Ishikawa (cell line): Measurements from ENCODE around the gene PMEPA1.

ENCODE experiments used
- CEBPB ChIP-seq: IDR thresholded peaks from 2 replicates; pipeline ENCODE4 v1.6.1; 2012
- CREB1 ChIP-seq: IDR thresholded peaks from 2 replicates; pipeline ENCODE4 v1.6.1; 2012; ENCODE audit warnings: low read depth
- EGR1 ChIP-seq: IDR thresholded peaks from 2 replicates; pipeline ENCODE4 v1.6.1; 2012
- EP300 ChIP-seq: IDR thresholded peaks from 2 replicates; pipeline ENCODE4 v1.6.1; 2012; ENCODE audit warnings: borderline replicate concordance
- FOXM1 ChIP-seq: IDR thresholded peaks from 2 replicates; pipeline ENCODE4 v1.6.1; 2012; ENCODE audit warnings: low read depth, borderline replicate concordance
- NFIC ChIP-seq: IDR thresholded peaks from 2 replicates; pipeline ENCODE4 v1.6.1; 2012
- RAD21 ChIP-seq: IDR thresholded peaks from 2 replicates; pipeline ENCODE4 v1.6.1; 2012; ENCODE audit warnings: low read depth
- TAF1 ChIP-seq: IDR thresholded peaks from 2 replicates; pipeline ENCODE4 v1.6.1; 2012; ENCODE audit warnings: low read depth, mild to moderate bottlenecking
- TCF12 ChIP-seq: IDR thresholded peaks from 2 replicates; pipeline ENCODE4 v1.6.1; 2012; ENCODE audit warnings: low read depth
- TEAD4 ChIP-seq: IDR thresholded peaks from 2 replicates; pipeline ENCODE4 v1.6.1; 2012
- USF1 ChIP-seq: IDR thresholded peaks from 2 replicates; pipeline ENCODE4 v1.6.1; 2012
- YY1 ChIP-seq: IDR thresholded peaks from 2 replicates; pipeline ENCODE4 v1.6.1; 2012; ENCODE audit warnings: low read depth
- ZBTB7A ChIP-seq: IDR thresholded peaks from 2 replicates; pipeline ENCODE4 v1.6.1; 2012; ENCODE audit warnings: low read depth
- TF ChIP-seq, protein P1 (sequence below): IDR thresholded peaks from 2 replicates; pipeline ENCODE4 v1.6.1; 2012; ENCODE audit warnings: low read depth, mild to moderate bottlenecking
- TF ChIP-seq, protein P2 (sequence below): IDR thresholded peaks from 2 replicates; pipeline ENCODE4 v1.6.1; 2012

Gene PMEPA1

GRCh38 chr20:57667388-57667787, 42.4 kb downstream of the PMEPA1 start:
- TF ChIP-seq TAF1 (no peak), TCF12 (no peak), EP300 (no peak), ZBTB7A (no peak), CEBPB (no peak), CREB1 (no peak), USF1 (no peak), TEAD4 (no peak), FOXM1 (no peak), NFIC (no peak), RAD21 (no peak), YY1 (no peak), EGR1 (no peak)
- TF ChIP-seq, protein P1, sequence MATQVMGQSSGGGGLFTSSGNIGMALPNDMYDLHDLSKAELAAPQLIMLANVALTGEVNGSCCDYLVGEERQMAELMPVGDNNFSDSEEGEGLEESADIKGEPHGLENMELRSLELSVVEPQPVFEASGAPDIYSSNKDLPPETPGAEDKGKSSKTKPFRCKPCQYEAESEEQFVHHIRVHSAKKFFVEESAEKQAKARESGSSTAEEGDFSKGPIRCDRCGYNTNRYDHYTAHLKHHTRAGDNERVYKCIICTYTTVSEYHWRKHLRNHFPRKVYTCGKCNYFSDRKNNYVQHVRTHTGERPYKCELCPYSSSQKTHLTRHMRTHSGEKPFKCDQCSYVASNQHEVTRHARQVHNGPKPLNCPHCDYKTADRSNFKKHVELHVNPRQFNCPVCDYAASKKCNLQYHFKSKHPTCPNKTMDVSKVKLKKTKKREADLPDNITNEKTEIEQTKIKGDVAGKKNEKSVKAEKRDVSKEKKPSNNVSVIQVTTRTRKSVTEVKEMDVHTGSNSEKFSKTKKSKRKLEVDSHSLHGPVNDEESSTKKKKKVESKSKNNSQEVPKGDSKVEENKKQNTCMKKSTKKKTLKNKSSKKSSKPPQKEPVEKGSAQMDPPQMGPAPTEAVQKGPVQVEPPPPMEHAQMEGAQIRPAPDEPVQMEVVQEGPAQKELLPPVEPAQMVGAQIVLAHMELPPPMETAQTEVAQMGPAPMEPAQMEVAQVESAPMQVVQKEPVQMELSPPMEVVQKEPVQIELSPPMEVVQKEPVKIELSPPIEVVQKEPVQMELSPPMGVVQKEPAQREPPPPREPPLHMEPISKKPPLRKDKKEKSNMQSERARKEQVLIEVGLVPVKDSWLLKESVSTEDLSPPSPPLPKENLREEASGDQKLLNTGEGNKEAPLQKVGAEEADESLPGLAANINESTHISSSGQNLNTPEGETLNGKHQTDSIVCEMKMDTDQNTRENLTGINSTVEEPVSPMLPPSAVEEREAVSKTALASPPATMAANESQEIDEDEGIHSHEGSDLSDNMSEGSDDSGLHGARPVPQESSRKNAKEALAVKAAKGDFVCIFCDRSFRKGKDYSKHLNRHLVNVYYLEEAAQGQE, result no peak
- TF ChIP-seq, protein P2, sequence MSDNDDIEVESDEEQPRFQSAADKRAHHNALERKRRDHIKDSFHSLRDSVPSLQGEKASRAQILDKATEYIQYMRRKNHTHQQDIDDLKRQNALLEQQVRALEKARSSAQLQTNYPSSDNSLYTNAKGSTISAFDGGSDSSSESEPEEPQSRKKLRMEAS, result no peak

DNA sequence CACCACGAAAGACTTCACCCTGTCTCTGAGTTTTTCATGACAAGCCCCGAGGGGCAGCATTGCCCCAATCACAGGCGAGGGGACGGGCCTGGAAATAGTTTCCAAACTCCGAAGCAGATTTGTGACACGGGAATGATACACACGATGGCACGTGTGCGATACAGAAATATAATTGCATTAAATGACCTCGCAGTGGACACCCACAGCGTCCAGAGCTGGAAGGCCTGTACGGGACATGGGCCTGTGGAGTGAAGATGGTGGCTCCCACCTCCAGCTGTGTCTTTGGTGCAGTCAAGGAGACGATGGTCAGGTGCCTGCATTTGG, 43.0 kb downstream of the PMEPA1 start:
- TF ChIP-seq EP300 (no peak), USF1 (no peak), EGR1 (no peak), TAF1 (no peak), TCF12 (no peak), NFIC (no peak), RAD21 (no peak), YY1 (no peak), CEBPB (no peak), CREB1 (no peak), FOXM1 (no peak), ZBTB7A (no peak)
- TF ChIP-seq, protein P1, result no peak
- TF ChIP-seq, protein P2, result no peak

GRCh38 chr20:57666106-57666833, 43.5 kb downstream of the PMEPA1 start:
- TF ChIP-seq CEBPB (no peak), TAF1 (no peak), TEAD4 (no peak), EP300 (no peak), TCF12 (no peak), USF1 (no peak), NFIC (no peak), ZBTB7A (no peak), RAD21 (no peak)

- TF ChIP-seq EP300, result no peak
Measured at GRCh38 chr20:57665589-57665971, 44.2 kb downstream of the PMEPA1 start.

DNA sequence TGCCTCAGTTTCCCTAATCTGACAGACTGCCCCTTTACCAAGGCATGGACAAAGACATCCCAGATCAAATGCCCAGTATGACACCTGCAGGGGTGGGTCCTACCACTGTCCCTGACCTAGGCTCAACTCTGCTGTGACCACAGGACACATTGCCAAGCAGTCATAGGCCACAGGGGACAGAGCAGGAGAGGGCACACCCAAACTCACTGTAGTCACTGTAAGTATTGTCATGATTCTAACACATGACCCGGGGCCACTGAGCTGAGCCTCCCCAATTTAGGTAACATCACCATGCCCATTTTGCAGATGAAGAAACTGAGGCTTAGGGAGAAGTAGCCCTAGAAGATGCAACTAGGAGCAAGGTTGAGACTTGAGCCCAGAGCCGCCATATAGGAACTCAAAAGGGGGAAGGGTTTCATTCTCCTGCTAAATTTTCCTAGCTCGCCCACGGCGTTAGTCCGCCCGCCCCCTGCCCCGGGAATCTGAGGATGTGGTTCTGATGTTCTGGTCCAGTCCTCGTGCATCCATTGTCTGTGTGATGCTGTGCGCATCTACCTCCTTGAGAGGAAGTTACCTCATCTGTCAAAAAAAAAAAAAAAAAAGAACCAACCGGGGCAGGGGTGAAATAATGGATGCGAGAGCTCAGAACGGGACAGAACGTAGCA, 44.8 kb downstream of the PMEPA1 start:
- TF ChIP-seq, protein P2, result no peak
- no peak for TF ChIP-seq ZBTB7A
- TF ChIP-seq CEBPB, result no peak
- no peak for TF ChIP-seq NFIC
- no peak for TF ChIP-seq FOXM1
- TF ChIP-seq TAF1, result no peak
